ENCODE measurements around the gene RHBDL1. TPM values are rescaled to one million over a fixed set of nuclear protein-coding genes. Genes with fewer than 3 reads are reported as not detected.

Gene RHBDL1
- total and polyA plus RNA-seq, 10 of the 15 experiments (the other 5 are each of a cell fraction or from before 2014, with no cell fraction given), result 0.04 to 1.3 (median 0.65) TPM; not detected in 5

DNA sequence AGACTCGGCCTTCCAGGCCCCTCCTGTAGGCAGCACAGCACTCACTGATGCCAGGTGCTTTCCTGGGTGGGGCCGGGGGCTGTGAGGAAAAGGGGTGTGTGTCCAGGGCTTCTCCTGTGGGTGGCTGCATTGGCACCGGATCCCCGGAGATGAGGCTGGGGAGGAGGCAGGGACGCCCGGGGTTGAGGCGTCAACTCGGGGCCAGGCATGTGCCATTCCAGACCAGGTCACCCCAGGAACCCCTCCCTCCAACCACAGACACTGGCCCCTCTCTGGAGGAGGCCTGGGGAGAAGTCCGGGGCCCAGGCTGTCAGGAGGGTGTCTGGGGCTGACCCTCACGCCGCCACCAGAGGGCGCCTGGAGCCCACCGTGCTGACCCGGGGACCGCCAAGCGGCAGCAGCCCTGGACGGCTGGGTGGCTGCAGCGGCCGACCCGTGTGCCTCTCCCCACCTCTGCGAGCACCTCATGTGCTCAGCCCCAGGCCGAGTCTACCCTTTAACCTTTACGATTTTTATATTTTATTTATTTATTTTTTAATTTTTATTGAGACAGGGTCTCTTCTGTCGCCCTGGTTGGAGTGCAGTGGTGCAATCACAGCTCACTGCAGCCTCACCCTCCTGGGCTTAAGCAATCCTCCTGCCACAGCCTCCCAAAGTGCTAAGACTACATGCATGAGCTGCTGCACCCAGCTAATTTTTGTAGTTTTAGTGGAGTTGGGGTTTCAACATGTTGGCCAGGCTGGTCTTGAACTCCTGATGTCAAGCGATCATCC, 36.3 kb downstream of the RHBDL1 start (continued):
- TF ChIP-seq, protein P1, sequence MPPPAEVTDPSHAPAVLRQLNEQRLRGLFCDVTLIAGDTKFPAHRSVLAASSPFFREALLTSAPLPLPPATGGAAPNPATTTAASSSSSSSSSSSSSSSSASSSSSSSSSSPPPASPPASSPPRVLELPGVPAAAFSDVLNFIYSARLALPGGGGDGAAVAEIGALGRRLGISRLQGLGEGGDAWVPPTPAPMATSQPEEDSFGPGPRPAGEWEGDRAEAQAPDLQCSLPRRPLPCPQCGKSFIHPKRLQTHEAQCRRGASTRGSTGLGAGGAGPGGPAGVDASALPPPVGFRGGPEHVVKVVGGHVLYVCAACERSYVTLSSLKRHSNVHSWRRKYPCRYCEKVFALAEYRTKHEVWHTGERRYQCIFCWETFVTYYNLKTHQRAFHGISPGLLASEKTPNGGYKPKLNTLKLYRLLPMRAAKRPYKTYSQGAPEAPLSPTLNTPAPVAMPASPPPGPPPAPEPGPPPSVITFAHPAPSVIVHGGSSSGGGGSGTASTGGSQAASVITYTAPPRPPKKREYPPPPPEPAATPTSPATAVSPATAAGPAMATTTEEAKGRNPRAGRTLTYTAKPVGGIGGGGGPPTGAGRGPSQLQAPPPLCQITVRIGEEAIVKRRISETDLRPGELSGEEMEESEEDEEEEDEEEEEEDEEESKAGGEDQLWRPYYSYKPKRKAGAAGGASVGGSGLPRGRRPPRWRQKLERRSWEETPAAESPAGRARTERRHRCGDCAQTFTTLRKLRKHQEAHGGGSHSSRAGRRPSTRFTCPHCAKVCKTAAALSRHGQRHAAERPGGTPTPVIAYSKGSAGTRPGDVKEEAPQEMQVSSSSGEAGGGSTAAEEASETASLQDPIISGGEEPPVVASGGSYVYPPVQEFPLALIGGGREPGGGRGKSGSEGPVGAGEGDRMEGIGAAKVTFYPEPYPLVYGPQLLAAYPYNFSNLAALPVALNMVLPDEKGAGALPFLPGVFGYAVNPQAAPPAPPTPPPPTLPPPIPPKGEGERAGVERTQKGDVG (CRISPR knock-in tag; IDR thresholded peaks at IDR 0.05), result no peak
- TF ChIP-seq EP300 (IDR thresholded peaks at IDR 0.05; ENCODE audit: borderline replicate concordance in 1 of 2, control insufficient read depth in 1 of 2, low read depth in 2 of 2, low read length in 2 of 2) (no peak), SUPT20H (IDR thresholded peaks at IDR 0.05; ENCODE audit: borderline replicate concordance, control insufficient read depth, low read depth, low read length) (no peak), SP1 (IDR thresholded peaks at IDR 0.05; ENCODE audit: low read depth, low read length) (peak; percentile 10), RUNX3 (IDR thresholded peaks at IDR 0.05; ENCODE audit: low read length) (no peak), RELA (IDR thresholded peaks at IDR 0.05; ENCODE audit: borderline replicate concordance, partially characterized antibody) (no peak), CHD2 (IDR thresholded peaks at IDR 0.05; ENCODE audit: borderline replicate concordance, low read depth, low read length) (no peak), NBN (IDR thresholded peaks at IDR 0.05) (no peak), TCF3 (IDR thresholded peaks at IDR 0.05; ENCODE audit: borderline replicate concordance, insufficient read depth, low read depth, low read length) (0 out of 2 replicates have a peak, but pooled peaks have one; percentile 22), TCF12 (IDR thresholded peaks at IDR 0.05; ENCODE audit: low read depth, low read length) (no peak), SMAD5 (IDR thresholded peaks at IDR 0.05; ENCODE audit: low read depth) (no peak), SMC3 (IDR thresholded peaks at IDR 0.05; ENCODE audit: borderline replicate concordance, low read length) (peak; percentile 99), CBX3 (IDR thresholded peaks at IDR 0.05; ENCODE audit: borderline replicate concordance, low read depth) (no peak), IKZF1 (conservative IDR thresholded peaks at IDR 0.05) (no peak), ZBED1 (IDR thresholded peaks at IDR 0.05; ENCODE audit: borderline replicate concordance) (no peak), SREBF2 (IDR thresholded peaks at IDR 0.05; ENCODE audit: low read length) (no peak), BACH1 (IDR thresholded peaks at IDR 0.05; ENCODE audit: borderline replicate concordance) (peak; percentile 32; the same call in 1 of the 2 replicates), BHLHE40 (IDR thresholded peaks at IDR 0.05; ENCODE audit: borderline replicate concordance in 1 of 2, low read depth in 2 of 2, low read length in 1 of 2) (peak; percentile 31 to 56; a peak in 3 of 4 replicates), YY1 (IDR thresholded peaks at IDR 0.05; ENCODE audit: low read depth, low read length) (peak; percentile 80), ZNF274 (IDR thresholded peaks at IDR 0.05; ENCODE audit: insufficient read depth, insufficient read length) (no peak)
- TF ChIP-seq, protein P2, sequence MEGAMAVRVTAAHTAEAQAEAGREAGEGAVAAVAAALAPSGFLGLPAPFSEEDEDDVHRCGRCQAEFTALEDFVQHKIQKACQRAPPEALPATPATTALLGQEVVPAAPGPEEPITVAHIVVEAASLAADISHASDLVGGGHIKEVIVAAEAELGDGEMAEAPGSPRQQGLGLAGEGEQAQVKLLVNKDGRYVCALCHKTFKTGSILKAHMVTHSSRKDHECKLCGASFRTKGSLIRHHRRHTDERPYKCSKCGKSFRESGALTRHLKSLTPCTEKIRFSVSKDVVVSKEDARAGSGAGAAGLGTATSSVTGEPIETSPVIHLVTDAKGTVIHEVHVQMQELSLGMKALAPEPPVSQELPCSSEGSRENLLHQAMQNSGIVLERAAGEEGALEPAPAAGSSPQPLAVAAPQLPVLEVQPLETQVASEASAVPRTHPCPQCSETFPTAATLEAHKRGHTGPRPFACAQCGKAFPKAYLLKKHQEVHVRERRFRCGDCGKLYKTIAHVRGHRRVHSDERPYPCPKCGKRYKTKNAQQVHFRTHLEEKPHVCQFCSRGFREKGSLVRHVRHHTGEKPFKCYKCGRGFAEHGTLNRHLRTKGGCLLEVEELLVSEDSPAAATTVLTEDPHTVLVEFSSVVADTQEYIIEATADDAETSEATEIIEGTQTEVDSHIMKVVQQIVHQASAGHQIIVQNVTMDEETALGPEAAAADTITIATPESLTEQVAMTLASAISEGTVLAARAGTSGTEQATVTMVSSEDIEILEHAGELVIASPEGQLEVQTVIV (IDR thresholded peaks at IDR 0.05; ENCODE audit: borderline replicate concordance, partially characterized antibody), result no peak
- TF ChIP-seq, protein P3, sequence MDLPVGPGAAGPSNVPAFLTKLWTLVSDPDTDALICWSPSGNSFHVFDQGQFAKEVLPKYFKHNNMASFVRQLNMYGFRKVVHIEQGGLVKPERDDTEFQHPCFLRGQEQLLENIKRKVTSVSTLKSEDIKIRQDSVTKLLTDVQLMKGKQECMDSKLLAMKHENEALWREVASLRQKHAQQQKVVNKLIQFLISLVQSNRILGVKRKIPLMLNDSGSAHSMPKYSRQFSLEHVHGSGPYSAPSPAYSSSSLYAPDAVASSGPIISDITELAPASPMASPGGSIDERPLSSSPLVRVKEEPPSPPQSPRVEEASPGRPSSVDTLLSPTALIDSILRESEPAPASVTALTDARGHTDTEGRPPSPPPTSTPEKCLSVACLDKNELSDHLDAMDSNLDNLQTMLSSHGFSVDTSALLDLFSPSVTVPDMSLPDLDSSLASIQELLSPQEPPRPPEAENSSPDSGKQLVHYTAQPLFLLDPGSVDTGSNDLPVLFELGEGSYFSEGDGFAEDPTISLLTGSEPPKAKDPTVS (IDR thresholded peaks at IDR 0.05; ENCODE audit: low read depth, low read length), result no peak
- TF ChIP-seq, protein P4, sequence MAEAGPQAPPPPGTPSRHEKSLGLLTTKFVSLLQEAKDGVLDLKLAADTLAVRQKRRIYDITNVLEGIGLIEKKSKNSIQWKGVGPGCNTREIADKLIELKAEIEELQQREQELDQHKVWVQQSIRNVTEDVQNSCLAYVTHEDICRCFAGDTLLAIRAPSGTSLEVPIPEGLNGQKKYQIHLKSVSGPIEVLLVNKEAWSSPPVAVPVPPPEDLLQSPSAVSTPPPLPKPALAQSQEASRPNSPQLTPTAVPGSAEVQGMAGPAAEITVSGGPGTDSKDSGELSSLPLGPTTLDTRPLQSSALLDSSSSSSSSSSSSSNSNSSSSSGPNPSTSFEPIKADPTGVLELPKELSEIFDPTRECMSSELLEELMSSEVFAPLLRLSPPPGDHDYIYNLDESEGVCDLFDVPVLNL (IDR thresholded peaks at IDR 0.05; ENCODE audit: low read depth, low read length), result no peak
